Stimulated activated CD8-positive, alpha-beta memory T cell treated with anti-CD3 and anti-CD28 coated beads, Interleukin-7, amount 100 ng/mL, for 24 hours (primary cell): ENCODE measurements around the gene ZCCHC2.

Experiments
- DNase-seq: peaks from one replicate; pipeline ENCODE4 v3.0.0-alpha.2; 2020; ENCODE audit warnings: low read depth

The ZCCHC2 gene

GRCh38 chr18:62510789-62511188 lies 12.0 kb upstream of the ZCCHC2 start:
- no peak for DNase-seq

DNA sequence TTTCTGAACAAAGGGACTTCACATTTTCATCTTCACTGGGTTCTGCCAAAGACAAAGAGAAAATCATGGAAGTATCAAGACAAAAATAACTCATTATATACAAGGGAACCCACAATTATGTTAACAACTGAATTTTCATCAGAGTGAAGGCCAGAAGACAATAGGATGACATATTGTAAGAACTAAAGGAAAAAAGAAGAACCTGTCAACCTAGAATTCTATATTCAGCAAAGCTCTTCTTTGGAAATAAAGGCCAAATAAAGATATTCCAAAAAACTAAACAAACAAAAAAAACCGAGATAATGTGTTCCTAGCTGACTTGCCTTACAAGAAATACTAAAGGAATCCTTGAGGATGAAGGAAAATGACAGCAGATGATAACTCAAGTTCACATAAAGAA lies 10.3 kb upstream of the ZCCHC2 start:
- no peak for DNase-seq

- DNase-seq: no peak
Observed at GRCh38 chr18:62512996-62513395, 9.8 kb upstream of the ZCCHC2 start.

DNA sequence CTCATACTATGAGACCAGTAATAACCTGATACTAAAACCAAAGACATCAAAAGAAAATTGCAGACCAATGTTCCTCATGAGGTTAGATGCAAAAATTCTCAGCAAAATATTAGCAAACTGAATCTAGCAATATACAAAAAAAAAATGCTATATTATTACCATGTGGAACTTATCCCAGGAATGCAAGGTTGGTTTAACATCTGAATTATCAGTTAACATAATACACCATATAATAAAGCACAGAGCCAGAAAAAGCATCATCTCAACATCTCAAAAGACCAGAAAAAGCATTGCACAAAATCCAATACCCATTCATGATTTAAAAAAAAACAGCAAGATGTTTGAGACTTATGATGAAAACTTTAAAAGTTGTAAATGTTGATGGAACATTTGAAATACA lies 8.3 kb upstream of the ZCCHC2 start:
- no peak for DNase-seq

GRCh38 chr18:62516242-62516641 lies 6.6 kb upstream of the ZCCHC2 start:
- no peak for DNase-seq

GRCh38 chr18:62518460-62519375 lies 4.1 kb upstream of the ZCCHC2 start:
- no peak for DNase-seq

DNA sequence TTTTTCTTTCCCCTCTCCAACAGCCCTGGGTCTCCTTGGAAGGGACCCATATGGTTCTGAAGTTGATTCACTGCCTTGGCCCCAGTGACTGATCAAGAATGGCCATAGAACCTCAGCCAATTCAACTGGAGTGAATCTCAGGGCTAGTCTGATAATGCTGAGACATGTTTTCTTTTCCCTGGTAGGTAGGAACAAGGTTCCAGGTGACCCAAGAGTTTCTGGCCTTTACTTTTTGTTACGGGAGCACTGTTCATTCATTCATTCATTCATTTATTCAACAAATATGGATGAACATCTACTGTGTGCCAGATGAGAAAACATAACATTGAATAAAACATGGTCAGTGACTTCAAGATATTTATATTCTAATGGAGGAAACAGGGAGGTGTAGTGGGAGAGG lies 3.1 kb upstream of the ZCCHC2 start:
- no peak for DNase-seq

DNA sequence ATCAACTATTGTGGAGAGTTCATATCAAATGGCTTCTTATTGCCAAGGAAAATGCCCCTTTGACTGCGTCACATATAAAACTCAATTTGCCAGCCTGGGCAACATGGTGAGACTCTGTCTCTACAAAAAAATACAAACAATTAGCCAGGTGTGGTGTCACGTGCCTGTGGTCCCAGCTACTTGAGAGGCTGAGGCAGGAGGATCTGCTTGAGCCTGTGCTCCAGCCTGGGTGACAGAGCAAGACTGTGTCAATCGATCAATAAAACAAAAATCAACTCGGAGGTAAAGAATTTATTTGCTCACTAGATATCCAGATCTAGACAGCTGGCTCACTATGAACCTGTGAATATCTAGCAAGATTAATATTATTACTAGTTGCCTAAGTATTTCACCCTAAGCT lies 1.7 kb upstream of the ZCCHC2 start:
- no peak for DNase-seq

DNA sequence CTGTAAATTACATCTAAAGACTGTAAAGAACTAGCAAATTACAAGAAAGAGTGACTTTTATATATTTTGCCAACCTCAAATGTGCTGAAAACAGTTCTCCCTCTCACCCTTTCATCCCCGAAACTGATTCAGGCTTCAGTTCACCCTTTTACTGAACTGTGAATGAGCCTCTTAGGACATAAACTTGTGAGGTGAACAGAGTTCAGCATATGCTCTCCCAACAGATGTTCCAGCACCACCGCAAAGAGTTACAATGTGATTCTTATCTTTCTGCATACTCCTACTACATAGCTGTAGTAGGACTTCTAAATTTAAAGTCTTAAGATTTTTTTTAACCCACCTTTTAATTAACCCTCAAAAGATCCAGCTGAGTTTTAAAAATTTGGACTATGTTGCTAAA lies 1.2 kb upstream of the ZCCHC2 start:
- no peak for DNase-seq

- DNase-seq: no peak
Observed at GRCh38 chr18:62522178-62522503, 684 bp upstream of the ZCCHC2 start.

DNA sequence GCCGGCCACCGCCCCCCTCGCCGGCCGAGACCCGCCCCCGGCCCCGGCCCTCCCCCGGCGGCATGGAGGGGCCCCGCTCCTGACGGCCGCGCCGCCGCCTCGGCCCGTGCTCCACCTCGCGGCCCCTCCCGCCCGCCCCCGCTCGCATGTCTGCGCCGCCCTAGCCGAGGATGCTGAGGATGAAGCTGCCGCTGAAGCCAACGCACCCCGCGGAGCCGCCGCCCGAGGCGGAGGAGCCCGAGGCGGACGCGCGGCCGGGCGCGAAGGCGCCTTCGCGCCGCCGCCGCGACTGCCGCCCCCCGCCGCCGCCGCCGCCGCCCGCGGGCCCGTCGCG lies 397 bp downstream of the ZCCHC2 start:
- no peak for DNase-seq

- peak; percentile 3 for DNase-seq
Observed at GRCh38 chr18:62523631-62524439, 1.0 kb downstream of the ZCCHC2 start.

DNA sequence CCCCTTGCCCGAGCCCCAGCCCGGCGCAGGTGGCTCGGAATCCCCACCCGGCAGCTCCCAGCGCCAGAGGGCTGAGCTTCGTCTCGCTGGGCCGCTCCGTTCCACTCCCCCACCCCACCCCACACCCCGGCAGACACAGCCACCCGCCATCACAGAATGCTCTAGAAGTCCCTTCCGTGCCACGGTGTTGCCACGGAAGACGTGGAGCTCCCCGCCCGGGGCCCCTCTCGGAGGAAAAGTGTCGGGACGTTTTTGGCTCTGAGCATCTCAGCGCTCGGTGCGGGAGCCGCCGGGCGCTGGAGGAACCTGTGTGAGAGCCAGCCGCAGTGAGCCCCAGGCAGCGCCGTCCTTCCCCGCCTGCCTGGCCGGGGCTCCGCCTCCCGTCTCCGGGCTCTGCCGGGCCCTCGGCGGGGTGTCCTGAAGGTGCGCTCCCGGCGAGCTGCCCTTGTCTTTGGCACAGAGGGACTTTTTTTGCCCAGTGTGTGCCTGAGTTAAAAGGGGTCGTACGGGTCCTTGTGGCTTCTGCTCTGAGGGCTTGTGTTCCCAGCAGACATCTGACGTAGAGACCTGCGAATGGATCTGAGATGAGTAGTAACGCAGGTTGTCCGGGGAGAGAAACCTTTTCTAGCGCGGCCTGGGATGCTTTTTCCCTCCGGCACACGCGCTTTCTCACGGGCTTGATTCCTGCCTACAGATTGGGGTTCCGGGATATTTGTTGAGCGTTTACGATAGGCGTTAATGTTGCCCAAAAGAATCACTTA lies 1.8 kb downstream of the ZCCHC2 start:
- DNase-seq: peak; percentile 22

DNA sequence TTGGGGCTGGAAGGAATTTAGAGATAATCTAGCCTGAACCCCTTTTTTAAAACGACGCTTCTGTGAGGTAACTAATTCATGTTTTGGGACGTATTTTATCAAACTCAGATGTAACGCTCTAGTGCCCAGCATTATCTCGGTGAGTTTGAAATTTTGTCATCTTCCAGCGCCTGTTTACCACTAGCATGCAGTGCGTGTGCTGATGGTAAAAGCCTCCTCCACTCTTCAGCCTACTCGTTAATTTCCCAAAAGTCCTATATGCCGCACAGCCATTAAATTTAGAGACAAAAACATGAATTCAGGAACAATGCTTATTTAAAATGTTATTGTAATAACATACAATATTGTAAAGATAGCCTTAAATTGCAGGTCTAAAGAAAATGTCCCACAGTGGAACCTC lies 2.8 kb downstream of the ZCCHC2 start:
- no peak for DNase-seq

DNA sequence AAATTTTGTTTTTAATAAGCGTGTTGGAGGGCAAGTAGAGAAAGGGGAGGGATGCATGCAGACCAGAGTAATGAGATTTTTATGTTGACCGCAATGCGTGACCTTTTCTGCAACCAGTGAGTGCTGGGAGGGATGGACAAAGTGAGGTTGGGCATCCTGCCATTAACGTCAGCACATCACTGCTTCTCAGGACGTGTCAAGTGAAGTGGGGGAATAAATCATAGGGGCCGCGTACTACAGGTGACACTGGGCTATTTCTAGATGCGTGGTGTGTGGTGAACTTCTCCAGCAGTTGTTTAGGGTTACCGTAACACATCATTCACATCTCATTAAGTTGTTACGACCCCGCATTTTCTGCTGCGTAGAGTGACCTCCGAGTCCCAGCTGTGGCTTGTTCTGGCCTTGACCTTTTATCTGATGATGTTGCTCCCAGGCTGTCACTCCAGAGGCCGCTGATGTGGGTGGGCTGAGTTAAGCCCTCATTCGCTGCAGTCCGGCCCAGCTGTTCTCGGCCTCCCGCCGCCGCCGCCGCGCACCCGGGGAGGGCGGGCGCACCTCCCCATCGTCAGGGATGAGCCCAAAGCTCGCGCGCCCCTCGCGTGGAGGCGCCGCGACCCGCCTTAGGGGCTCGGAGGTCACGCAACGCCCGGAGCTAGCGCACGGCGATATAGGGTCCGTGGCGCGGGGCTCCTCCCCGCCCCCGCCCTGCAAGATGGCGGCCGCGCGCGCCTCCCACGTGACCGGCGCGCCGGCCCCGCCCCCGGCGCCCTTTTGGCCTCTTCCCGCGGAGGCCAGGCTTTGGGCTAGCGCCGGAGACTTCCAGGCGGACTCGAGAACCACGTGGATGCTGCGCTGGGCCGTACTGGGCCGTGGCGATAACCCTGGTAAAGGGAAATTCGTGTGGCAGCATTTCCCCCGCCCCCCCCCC lies 3.5 kb downstream of the ZCCHC2 start:
- DNase-seq: peak; percentile 33

DNA sequence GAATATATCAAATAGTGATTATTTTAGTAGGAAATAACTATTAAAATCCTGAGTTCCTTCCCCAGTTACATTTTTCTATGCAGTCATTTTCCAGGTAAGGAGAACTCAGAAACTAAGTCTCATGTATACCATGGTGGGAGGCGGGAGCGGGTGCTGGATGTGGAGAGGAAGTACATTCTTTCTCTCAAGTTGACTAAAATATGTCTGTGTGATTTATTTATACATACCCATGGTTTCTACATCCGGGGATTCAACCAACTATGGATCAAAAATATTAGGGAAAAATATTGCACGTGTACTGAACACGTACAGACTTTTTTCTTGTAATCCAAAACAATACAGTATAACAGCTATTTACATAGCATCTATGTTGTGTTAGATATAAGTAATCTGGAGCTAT lies 6.8 kb downstream of the ZCCHC2 start:
- DNase-seq: no peak

DNA sequence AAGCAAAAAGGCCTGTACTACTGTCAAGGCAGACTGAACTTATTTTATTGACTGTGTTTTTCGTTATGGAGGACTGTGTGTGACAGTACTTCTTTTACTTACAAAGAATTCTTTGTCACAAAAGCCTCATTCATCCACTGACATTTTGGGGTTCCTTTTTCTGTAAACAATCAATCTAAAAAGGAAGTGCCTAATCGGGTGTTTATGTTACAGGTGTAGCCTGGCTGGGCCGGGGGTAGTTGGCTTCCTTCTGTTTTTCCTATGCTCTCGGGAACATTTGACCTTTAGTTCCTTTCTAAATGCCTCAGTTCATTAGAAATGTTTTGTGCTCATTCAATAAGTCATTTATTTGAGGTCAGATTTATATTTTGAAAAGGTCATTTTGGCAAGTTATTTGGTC lies 8.3 kb downstream of the ZCCHC2 start:
- no peak for DNase-seq

DNA sequence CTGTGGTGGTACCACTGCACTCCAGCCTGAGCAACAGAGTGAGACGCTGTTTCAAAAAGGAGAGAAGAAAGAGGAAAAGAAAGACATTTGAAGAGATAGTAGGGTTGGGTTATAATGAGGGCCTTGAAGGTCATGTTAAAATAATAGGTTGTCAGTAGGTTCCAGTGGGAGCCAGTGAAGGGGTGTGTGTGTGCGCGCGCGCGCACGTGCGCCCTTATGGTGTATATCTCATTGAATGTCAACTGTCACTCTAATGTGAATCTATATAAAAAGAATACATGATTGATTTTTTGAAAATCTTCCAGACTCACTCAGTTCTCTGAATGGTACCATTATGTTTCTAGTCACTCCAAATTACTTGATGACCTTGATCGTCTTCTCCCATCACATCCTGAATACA lies 9.1 kb downstream of the ZCCHC2 start:
- DNase-seq: no peak

DNA sequence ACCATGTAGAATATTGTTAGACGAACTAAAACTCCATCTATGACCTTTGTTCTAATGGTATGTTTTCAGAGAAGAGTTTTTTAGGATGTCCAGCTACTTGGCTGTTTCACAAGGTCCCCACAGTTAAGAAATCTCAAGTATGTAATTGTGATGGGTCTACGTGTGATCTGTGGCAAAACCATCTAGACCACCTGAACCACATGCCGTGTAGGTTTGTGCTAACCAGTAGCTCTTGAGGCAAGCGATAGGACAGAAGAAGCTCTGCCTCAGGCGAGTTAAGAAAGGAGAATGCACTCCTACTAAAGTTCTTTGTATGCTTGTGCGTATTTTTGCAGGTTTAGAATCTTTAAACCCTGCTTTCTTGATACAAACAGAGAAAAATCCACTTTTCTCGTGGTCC lies 13.2 kb downstream of the ZCCHC2 start:
- no peak for DNase-seq

- no peak for DNase-seq
Observed at GRCh38 chr18:62537042-62537894, 14.4 kb downstream of the ZCCHC2 start.

DNA sequence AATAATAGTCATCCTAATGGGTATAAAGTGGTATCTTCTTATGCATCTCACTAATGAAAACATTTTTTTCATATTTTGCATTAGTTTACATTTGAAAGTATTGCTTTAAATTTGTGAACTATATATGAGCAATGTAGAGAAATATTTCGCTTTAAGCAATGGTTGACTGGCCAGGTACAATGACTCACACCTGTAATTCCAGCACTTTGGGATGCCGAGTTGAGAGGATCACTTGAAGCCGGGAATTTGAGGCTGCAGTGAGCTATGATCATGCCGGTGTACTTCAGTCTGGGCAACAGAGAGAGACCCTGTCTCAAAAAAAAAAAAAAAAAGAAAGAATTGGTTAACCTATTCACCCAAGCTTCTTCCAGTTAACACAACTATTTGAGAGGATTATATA lies 15.1 kb downstream of the ZCCHC2 start:
- DNase-seq: no peak
